GM18507 (cell line): ENCODE results near the gene CFAP251.
"Not testable (repeated sequence)": the region's sequence is repeated elsewhere in the genome, so short reads cannot be mapped to it uniquely, and the experiment has no call there.

Experiments
- DNase-seq: peaks from one replicate; pipeline ENCODE4 v3.0.0; 2011; ENCODE audit warnings: low read depth; ENCODE audit not compliant: insufficient read length; ENCODE audit errors: extremely low spot score
- FAIRE-seq: peaks from 2 replicates; lab custom pipeline; 2011; peaks lifted over from hg19 to GRCh38; lab: Jason Lieb, UNC

CFAP251 gene

DNA sequence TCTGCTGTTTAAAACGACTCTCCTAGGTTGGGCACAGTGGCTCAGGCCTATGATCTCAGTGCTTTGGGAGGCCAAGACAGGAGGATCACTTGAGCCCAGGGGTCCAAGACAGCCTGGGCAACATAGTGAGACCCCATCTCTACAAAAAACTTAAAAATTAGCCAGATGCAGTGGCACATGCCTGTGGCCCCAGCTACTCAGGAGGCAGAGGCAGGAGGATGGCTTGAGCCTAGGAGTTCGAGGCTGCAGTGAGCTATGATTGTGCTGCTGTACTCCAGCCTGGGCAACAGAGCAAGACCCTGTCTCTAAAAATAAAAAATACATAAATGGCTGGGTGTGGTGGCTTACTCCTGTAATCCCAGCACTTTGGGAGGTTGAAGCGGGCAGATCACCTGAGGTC is 123.1 kb downstream of the CFAP251 start:
- FAIRE-seq, DNase-seq: not testable (repeated sequence)

DNA sequence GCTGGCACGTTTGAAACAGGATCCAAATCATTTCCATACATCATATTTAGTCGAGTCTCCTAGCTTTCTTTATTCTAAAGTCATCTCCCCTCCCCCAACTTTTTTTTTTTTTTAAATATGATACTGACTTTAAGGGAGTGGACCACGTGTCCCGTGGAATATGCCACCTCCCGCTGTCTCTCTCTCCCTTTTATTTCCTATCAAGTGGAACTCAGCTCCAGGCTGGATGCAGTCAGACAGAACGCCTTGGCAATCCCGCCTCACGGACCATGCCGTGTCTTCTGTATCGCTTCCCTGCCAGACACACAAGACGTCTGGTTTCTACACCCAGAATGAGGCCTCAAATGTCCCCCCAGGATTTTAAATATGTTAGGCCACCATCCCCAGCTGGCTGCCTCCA is 124.5 kb downstream of the CFAP251 start:
- FAIRE-seq (no peak), DNase-seq (no peak)

DNA sequence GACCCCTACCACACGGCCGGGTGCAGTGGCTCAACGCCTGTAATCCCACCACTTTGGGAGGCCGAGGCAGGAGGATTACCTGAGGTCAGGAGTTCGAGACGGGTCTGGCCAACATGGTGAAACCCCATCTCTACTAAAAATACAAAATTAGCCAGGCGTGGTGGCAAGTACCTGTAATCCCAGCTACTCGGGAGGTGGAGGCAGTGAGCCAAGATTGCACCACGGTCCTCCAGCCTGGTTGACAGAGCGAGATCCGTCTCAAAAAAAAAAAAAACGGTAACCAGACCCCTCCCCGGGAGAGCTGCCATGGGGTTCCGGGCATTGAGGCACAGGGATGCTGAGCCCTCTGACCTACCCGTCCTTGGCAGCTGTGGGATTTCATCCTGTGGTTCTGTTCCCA is 125.1 kb downstream of the CFAP251 start:
- no peak for FAIRE-seq
- DNase-seq, result no peak

DNA sequence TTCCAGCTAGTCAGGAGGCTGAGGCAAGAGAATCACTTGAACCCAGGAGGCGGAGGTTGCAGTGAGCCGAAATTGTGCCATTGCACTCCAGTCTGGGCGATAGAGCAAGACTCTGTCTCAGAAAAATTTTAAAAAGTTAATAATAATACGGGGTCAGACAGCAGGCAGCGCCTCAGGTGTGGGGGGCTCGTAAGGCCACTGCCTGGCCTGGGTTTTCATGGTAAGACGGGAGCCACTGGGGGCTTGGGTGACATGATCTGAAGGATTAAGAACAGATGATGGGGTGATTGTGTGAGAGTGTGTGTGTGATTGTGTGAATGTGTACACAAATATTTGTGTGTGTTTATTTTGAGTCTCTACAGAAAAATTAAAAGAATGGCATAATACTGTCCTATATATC is 126.9 kb downstream of the CFAP251 start:
- no peak for DNase-seq
- FAIRE-seq, result no peak

DNA sequence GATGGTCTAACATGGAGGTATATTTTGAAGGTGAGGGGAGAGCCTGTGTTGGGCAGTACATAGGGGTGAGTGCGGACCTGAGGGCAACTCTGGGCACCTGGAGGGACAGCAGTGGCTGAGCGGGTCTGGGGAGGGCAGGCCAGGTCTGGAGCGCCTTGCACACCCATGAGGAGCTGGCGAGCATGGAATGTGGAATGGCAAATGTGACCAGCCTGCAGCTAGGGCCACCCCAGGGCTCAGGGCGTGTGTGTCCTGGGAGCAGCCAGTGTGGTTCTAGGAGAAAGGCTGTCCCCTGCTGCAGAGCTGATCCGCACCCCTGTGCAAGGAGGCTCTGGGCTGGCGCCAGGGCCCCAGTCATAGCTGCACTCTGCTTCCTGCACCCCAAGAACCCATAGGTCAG is 127.8 kb downstream of the CFAP251 start:
- DNase-seq (no peak), FAIRE-seq (no peak)

DNA sequence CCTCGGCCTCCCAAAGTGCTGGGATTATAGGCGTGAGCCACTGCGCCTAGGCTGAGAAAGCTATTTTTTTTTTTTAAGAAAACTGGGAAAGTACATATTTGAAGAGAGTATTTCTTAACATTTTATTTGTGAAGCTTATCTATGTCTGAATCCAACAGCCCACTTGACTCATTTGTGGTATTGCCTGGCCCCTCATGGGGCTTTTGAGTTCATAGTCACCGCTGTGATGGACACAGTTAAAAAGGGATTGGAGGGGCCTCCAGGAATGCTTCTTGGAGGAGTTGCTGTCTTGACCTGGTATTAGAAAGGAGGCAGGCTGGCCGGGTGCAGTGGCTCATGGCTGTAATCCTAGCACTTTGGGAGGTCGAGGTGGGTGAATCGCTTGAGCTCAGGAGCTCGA is 129.8 kb downstream of the CFAP251 start:
- FAIRE-seq, result no peak
- no peak for DNase-seq

DNA sequence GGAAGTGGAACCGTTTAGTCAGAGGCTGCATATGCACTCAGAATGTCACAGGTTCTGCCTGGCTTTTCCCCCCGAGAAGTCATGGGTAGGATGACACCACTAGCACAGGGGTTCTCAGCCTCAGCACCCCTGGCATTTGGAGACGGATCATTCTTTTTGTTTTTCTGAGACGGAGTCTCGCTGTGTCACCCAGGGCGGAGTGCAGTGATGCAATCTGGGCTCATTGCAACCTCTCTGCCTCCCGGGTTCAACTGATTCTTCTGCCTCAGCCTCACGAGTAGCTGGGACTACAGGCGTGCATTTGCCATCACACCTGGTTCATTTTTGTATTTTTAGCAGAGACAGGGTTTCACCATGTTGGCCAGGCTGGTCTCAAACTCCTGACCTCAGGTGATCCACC is 131.4 kb downstream of the CFAP251 start:
- FAIRE-seq, result no peak

DNA sequence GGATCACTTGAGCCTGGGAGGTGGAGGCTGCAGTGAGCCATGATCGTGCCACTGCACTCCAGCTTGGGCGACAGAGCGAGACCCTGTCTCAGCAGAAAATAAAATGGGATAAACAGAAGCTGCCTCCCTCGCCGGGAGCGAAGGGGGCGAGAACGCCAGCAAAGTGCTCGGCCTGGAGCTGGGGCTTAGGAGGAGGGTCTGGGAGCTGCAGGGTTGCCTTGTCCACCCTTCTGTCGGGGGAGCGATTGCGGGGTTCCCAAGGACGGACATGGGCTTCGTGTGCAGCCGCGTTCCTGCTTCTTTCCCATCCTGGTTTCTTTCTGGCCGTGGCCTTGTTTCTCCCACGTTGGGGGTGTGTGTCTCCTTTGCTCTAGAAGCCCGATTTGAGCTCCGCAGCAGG is 132.3 kb downstream of the CFAP251 start:
- DNase-seq, result no peak
- FAIRE-seq, result no peak

More for the DNA sequence above, 131.4 kb downstream of the CFAP251 start:
- DNase-seq, result no peak

DNA sequence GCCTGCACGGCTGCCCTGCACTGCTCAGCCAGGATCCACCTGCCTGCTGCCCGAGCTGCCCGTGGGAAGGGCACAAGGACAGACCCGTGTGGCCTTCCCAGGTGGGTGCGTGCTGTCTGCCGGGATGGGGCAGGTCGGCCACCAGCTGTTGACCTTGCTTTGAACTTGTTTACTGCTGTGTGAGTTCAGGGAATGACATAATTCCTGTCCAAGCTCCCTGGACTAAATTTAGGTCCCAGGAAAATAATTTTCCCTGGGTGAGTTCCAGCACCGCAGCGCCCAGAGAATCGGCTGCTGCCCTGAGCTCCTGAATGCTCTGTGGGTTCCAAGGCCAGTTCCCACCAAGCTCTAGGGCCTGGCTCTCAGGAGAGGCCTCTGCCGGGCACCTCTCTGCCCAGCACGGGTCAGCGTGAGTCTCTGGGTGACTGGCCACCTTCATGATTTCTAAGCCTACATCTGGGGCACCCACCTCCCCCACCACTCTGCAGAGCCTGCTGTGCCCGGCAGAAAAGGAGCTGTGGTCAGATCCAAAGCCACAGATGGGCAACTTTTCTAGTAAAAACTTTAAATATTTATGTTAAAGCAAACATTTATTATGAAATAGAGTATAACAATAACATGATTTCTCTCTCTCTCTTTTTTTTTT is 133.0 kb downstream of the CFAP251 start:
- FAIRE-seq (no peak), DNase-seq (no peak)

DNA sequence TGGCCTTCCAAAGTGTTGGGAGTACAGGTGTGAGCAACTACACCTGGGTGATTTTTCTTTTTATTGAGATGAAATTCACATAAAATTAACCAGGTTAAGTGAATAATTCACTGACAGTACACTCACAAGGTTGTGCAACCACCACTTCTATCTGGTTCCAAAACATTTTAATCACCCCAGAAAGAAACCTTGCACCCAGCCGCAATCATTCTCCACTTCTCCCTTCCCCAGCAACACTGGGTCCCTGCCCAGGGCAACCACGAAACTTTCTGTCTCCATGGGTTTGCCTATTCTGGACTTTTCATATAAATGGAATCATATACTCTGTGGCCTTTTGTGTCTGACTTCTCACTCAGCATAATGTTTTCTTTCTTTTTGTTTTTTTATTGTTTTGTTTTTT is 133.9 kb downstream of the CFAP251 start:
- FAIRE-seq (no peak), DNase-seq (no peak)
